ENCODE results near the gene PARD3B. TPM values are rescaled to one million over a fixed set of nuclear protein-coding genes. Genes with fewer than 3 reads are reported as not detected.

PARD3B gene
- total RNA-seq, 1 experiment from 2014 or later = 7.6 TPM

- TF ChIP-seq EZH2 (IDR thresholded peaks at IDR 0.05; ENCODE audit: low read depth) (no peak), CTCF (conservative IDR thresholded peaks at IDR 0.05) (no peak)
- CTCF ChIA-PET = no interaction called here
- no peaks in the 10 kb centered on the region for H3K36me3 ChIP-seq (ENCODE audit: low read depth)
- DNase-seq = no peak
- no peak overlapping the region for H3K4me2 ChIP-seq
- H3K27ac ChIP-seq = no peak overlapping the region
- H3K27me3 ChIP-seq (ENCODE audit: insufficient read depth, low read depth) = no peaks in the 10 kb centered on the region
- no peaks in the 10 kb centered on the region for H3K9me3 ChIP-seq (ENCODE audit: insufficient read depth, low read depth)
- no TSS peak for BruUV-seq (replicated peaks)
- no peaks in the 10 kb centered on the region for H3K79me2 ChIP-seq (ENCODE audit: low read depth)
- H2AFZ ChIP-seq = no peak overlapping the region
- no peaks in the 10 kb centered on the region for H3F3A ChIP-seq (ENCODE audit: insufficient read depth, low read depth)
- POLR2A ChIA-PET (ENCODE audit: unreplicated experiment) = no interaction called here
- intact Hi-C loops (cut with micrococcal nuclease; ENCODE audit: unreplicated experiment) = no loop called here
- H3K4me1 ChIP-seq (replicated peaks; ENCODE audit: insufficient read depth) = no peaks in the 10 kb centered on the region
- no peaks in the 10 kb centered on the region; the same call in 1 of the 2 replicates for H3K9me2 ChIP-seq (ENCODE audit: insufficient read depth)
- no peaks in the 10 kb centered on the region; the same call in 1 of the 2 replicates for H4K20me1 ChIP-seq (ENCODE audit: insufficient read depth)
- no peak overlapping the region for H3K4me3 ChIP-seq
Observed at GRCh38 chr2:204591225-204591624, 46.0 kb downstream of the PARD3B start.

GRCh38 chr2:204604061-204604460 lies 58.8 kb downstream of the PARD3B start:
- Histone ChIP-seq H3K4me2 (no peak overlapping the region), H3K9me3 (ENCODE audit: insufficient read depth, low read depth) (0 out of 2 replicates have a peak, but pooled peaks cover 9% of the 10 kb centered on the region), H3K79me2 (ENCODE audit: low read depth) (no peaks in the 10 kb centered on the region), H3K4me1 (replicated peaks; ENCODE audit: insufficient read depth) (no peaks in the 10 kb centered on the region), H3K27me3 (ENCODE audit: insufficient read depth, low read depth) (no peaks in the 10 kb centered on the region), H3K36me3 (ENCODE audit: low read depth) (no peaks in the 10 kb centered on the region), H3K9me2 (ENCODE audit: insufficient read depth) (no peaks in the 10 kb centered on the region), H3F3A (ENCODE audit: insufficient read depth, low read depth) (no peaks in the 10 kb centered on the region), H2AFZ (no peak overlapping the region), H3K4me3 (no peak overlapping the region), H3K27ac (no peak overlapping the region), H4K20me1 (ENCODE audit: insufficient read depth) (no peaks in the 10 kb centered on the region)
- BruUV-seq (replicated peaks) = no TSS peak
- intact Hi-C loops (cut with micrococcal nuclease; ENCODE audit: unreplicated experiment) = no loop called here
- no peak for DNase-seq
- CTCF ChIA-PET = no interaction called here
- POLR2A ChIA-PET (ENCODE audit: unreplicated experiment) = no interaction called here
- TF ChIP-seq CTCF (conservative IDR thresholded peaks at IDR 0.05) (no peak), EZH2 (IDR thresholded peaks at IDR 0.05; ENCODE audit: low read depth) (no peak)

GRCh38 chr2:204608237-204608939 lies 63.1 kb downstream of the PARD3B start:
- Histone ChIP-seq H3K4me2 (peak overlapping the region; percentile 54), H3K4me3 (peak overlapping the region; percentile 37; the same call in 1 of the 2 replicates), H3K27ac (no peak overlapping the region), H3K4me1 (replicated peaks; ENCODE audit: insufficient read depth) (no peaks in the 10 kb centered on the region), H3K9me3 (ENCODE audit: insufficient read depth, low read depth) (0 out of 2 replicates have a peak, but pooled peaks cover 3% of the 10 kb centered on the region), H3K9me2 (ENCODE audit: insufficient read depth) (no peaks in the 10 kb centered on the region), H2AFZ (no peak overlapping the region), H3K36me3 (ENCODE audit: low read depth) (no peaks in the 10 kb centered on the region), H3K27me3 (ENCODE audit: insufficient read depth, low read depth) (no peaks in the 10 kb centered on the region), H3K79me2 (ENCODE audit: low read depth) (no peaks in the 10 kb centered on the region), H3F3A (ENCODE audit: insufficient read depth, low read depth) (no peaks in the 10 kb centered on the region), H4K20me1 (ENCODE audit: insufficient read depth) (no peaks in the 10 kb centered on the region)
- ChIA-PET POLR2A (ENCODE audit: unreplicated experiment) (no interaction called here), CTCF (no interaction called here)
- intact Hi-C loops (cut with micrococcal nuclease; ENCODE audit: unreplicated experiment) = no loop called here
- no TSS peak for BruUV-seq (replicated peaks)
- no peak for DNase-seq
- no peak for TF ChIP-seq CTCF (conservative IDR thresholded peaks at IDR 0.05)

Data from PC-9 (cell line).